HG02623 (cell line): Measurements from ENCODE around the gene CD99L2.
A peak's percentile ranks its signal among the peaks of the same experiment; 100 is the strongest.
"Not testable (repeated sequence)": the region's sequence is repeated elsewhere in the genome, so short reads cannot be mapped to it uniquely, and the experiment has no call there.

Experiments used
- ATAC-seq: cut with Tn5 transposase; IDR thresholded peaks from one replicate; pipeline ENCODE4 v1.9.1; 2021; ENCODE audit warnings: moderate library complexity; ENCODE audit not compliant: unreplicated experiment

CD99L2 gene

GRCh38 chrX:150897421-150898320, 797 bp downstream of the CD99L2 start:
- no peak for ATAC-seq

DNA sequence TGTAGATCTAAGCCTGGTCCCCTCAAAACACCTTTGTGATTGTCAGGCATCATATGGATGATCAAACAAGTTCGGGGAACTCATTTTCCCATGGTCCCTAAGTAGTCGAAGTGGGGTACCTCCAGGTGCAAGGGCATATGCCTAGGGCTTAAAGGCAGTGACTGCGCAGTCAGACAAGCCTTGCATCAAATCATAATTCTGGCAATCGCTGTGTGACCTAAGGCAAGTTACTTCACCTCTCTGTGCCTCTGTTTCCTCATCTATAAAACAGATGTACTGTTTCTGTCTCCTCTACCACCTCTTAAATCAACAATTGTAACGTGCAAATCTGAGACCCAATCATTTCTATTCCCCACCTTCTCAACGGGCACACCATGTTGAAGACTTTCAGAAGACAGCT, 1.8 kb downstream of the CD99L2 start:
- ATAC-seq = no peak

GRCh38 chrX:150893936-150894335, 4.5 kb downstream of the CD99L2 start:
- ATAC-seq = no peak

GRCh38 chrX:150889131-150889530, 9.3 kb downstream of the CD99L2 start:
- no peak for ATAC-seq

- no peak for ATAC-seq
Observed at GRCh38 chrX:150887906-150888465, 10.5 kb downstream of the CD99L2 start.

GRCh38 chrX:150887268-150887667, 11.2 kb downstream of the CD99L2 start:
- ATAC-seq = not testable (repeated sequence)

DNA sequence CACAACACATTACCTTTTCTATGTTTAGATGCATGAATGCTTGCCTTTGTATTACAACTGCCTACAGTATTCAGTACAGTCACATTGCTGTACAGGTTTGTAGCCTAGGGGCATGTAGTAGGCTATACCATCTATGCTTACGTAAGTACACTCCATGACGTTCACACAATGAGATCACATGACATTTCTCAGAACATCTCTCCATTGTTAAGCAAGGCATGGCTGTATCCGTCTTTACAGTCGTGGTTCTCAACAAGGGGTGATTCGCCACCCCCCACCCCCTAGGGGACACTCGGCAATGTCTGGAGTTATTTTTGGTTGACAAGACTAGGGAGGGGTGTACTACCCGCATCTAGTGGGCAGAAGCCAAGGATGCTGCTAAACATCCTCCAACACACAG, 12.1 kb downstream of the CD99L2 start:
- ATAC-seq = no peak

DNA sequence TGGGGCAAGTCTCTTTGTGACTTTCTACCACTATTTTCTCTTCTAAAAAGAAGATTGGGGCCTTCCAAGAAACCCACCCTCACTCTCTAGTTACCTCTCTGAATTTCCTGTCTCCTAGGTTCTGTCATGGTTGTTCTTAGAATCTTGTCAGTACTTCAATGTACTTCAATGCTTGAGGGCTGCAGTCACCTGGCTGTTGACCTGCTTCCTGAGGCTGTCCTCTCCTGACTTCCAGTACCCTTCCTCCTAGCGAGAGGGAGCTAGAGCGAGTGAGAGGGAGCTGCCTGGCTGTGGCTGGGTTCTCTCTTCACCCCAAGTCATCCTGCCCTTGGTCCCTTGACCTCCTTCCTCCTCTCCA, 17.7 kb downstream of the CD99L2 start:
- peak; percentile 8 for ATAC-seq

DNA sequence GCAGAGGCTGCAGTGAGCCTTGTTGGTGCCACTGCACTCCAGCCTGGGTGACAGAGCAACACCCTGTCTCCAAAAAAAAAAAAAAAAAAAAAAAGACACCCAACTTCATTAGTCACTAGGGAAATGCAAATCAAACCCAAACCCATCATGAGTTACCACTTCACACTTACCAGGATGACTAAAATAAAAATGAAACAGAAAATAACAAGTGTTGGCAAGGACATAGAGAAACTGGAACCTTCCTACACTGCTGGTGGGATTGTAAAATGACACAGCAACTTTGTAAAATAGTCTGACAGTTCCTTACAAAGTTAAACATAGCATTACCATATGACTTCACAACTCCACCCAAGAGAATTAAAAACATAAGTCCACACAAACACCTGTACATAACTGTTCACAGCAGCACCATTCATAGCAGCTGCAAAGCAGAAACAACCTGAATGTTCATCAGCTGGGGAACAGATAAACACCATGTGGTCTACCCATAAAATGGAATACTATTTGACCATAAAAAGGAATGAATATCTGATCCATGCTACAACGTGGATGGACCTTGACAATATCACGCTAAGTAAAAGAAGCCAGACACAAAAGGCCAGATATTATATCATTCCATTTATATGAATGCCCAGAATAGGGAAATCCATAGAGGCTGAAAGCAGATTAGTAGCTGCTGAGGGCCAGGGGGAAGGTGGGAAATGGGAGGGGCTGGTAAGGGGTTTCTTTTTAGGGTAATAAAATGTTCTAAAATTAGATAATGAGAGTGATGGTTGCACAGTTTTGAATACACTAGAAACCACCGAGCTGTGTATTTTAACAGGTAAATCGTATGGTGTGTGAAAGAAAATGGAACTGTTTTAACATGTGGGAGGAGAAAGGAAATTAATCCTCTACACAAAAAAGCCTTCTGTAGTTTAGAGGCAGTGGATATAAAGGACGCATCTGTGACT, 18.3 kb downstream of the CD99L2 start:
- ATAC-seq = peak; percentile 82

DNA sequence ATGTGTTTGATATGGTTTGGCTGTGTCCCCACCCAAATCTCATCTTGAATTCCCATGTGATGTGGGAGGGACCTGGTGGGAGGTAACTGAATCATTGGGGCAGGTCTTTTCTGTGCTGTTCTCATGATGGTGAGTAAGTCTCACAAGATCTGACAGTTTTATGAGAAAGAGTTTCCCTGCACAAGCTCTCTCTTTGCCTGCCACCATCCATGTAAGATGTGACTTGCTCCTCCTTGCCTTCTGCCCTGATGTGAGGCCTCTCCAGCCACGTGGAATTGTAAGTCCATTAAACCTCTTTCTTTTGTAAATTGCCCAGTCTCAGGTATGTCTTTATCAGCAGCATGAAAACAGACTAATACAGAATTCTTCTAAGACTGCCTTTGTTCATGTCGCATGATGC, 22.8 kb downstream of the CD99L2 start:
- ATAC-seq = not testable (repeated sequence)

DNA sequence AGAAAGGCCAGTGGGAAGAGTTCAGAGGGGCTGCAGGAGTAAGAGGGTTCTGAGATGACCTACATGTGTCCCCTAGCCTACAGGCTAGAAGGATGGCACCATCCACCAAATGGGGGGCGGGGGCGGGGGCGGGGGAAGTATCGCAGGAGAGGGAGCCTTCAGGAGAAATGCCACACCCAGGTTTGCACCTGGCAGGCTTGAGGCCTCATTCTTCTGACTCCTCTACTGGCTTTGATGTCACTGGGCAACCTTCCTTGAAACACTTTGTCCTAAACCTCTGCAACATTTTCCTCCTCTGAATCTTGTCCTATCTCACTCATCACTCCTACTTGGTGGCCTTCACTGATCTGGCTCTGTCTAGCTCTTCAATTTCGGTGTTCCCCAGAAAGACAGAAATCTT, 24.0 kb downstream of the CD99L2 start:
- ATAC-seq = no peak

GRCh38 chrX:150873616-150874015, 24.9 kb downstream of the CD99L2 start:
- no peak for ATAC-seq

DNA sequence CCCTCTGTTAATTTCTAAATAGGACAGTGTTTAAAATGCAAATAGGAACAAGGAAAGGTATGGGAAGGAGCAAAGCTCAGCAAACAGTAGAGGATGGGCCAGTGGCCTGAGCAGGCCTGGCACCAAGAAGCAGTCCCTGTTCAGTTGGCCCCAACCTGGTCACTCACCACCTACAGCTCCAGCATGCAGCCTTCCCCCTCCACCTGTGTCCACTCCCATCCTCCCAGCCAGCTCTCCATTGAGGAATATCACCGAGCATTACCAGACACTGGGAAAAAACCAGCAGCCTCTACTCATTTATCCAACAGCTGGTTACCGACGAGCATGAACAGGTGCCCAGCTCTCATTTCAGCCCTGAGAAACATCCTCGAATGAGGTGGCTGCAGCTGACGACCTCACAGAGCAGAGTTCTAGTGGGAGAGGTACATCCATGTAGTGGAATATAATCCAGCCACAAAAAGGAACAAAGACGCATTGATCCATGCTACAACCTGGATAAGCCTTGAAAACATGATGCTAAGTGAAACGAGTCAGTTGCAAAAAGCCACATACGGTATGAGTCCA, 25.6 kb downstream of the CD99L2 start:
- no peak for ATAC-seq

DNA sequence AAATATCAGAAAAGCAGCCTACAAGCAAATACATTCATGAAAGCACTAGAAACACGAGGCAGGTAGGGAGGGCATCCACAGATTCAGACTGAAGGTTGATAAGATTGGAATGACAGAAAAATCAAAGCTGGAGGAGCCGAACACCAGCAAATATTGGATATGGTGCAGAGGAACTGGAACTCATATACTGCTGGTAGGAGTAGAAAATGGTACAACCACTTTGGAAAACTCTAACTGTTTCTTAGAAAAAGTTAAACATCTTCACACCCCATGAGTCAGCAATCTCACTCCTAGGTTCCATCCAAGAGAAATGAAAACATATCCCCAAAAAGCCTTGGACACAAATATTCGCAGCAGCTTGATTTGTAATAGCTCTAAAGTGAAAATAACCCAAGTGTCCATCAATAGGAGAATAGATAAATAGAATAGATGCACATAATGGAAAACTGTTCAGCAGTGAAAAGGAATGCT, 27.1 kb downstream of the CD99L2 start:
- no peak for ATAC-seq

- no peak for ATAC-seq
Observed at GRCh38 chrX:150870487-150871340, 27.8 kb downstream of the CD99L2 start.

DNA sequence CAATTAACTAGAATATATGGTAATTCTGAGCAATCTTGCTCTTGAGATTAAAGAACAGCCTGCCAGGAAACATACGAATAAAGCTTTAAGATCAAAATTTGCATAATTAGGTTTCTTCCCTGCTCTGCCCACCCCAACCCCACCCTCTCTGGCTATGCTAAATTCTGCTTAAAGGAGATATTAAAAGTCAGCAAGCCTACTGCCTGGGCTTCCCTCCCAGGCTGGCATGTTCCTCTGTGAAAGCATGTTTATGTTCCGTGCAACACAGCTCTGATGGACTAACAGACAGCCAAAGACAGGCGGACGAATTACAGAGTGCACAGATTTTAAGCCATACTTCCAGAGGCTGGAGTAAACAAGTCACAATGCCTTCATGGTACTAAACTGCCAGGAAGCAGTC, 28.4 kb downstream of the CD99L2 start:
- no peak for ATAC-seq

- ATAC-seq = no peak
Observed at GRCh38 chrX:150869450-150869849, 29.0 kb downstream of the CD99L2 start.

- ATAC-seq = no peak
Observed at GRCh38 chrX:150868625-150869024, 29.8 kb downstream of the CD99L2 start.

DNA sequence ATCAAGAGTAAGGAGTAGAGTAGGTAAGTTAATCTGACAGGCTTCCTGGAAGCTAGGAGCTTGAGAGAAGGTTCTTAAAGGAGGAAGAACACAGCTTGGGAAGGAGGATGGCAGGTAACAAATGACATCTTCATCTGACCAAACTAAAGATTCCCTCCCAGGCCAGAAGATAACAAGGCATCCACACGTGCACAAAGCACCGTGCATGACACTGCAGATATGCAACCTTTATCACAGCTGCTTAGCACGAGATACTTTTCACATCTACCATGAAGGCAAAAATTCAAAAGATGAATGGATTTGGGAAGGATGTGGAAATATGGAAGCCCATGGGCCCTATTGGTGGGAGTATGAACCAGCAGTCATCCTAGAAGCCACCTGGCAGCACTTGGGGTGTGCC, 34.3 kb downstream of the CD99L2 start:
- no peak for ATAC-seq

DNA sequence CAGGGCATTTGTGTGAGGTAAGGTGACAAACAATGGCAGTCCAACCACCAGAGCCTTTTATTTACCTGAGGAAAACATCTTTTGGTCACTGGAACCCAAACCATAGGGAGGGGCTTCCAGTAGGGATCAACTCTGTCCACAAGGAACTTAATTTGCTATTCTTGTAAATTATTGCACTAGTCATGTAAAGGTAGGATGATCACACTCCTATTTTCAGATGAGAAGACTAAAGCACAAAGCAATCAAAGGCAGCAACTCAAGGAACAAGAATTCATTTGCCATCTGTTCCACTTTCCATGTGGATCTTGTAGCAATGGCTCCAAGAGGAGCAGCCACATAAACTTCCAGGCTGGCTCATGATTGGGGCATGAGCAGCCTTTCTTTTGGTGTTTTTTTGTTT, 35.3 kb downstream of the CD99L2 start:
- no peak for ATAC-seq
